Hematopoietic multipotent progenitor cell (in vitro differentiated cells): ENCODE data around the gene HEATR5A. TPM values are rescaled to one million over a fixed set of nuclear protein-coding genes. Genes with fewer than 3 reads are reported as not detected.

Experiments used
- DNase-seq, 3 donors: peaks; one replicate each; pipeline ENCODE4 v3.0.0-alpha.2; 2011 to 2015; ENCODE audit warnings: low read depth in 2 of 3, low spot score in 2 of 3
- total RNA-seq: library from RNA; depleted of rRNA; stranded (reverse); fragments of >200 nt; gene quantifications from one replicate; pipeline ENCODE4 v1.2.3, GENCODE V29; 2012

HEATR5A gene
- total RNA-seq, 1 donor, result 8.6 TPM

DNA sequence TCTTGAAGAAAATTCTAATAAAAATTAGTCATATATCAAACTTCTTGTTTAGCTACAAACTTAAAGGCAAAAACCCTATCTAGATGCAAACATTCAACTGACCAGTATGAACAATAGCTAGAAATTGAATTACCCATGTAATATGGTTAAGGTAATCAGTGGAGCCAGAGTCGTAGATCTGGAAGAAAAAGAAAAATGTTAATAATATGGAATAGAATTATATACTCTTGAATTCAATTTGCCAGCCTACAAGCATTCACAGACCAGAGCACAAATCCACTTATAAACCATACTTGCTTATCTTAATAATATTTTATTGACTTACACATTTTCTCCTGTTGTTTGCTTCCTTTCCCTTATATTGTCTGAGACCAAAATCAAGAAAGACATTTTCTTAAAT, 7.7 kb upstream of the HEATR5A start:
- no peak for DNase-seq

DNA sequence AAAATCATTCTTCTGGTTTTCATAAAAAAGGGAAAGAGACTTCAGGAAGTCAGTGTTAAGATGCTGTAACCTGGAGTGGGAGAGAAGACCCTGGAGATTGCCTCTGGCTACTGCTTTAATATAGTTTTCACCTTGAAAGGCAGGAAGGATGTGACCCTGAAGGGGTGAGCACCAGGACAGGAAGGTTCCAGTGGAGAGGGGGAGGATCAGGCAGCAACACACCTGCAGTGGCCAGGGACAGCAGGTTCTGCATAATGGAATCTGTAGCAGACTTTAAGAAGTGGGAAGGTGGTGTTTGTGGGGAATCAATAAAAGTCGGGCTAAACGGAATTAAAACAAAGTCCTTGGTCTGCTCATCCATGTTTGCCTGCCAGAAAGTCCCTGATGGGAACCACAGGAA, 6.3 kb upstream of the HEATR5A start:
- no peak for DNase-seq

DNA sequence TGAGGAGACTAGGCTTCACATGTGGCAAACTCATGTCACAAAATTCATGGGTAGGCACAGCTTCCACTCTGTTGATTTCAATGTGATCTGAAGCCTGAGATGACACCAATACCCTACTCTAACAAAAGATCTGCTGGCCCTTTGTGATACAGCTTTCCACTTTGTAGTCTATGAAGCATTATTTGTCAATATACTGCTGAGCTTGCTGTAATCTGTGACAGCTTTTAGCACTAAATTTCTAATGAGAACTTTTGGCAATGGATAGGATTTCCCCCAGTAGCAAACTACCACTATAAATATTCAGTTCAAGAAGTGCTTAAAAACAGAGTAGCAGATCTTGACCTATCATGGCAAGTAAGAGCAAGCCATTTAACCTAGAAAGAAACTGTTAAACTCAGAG, 5.6 kb upstream of the HEATR5A start:
- no peak for DNase-seq

DNA sequence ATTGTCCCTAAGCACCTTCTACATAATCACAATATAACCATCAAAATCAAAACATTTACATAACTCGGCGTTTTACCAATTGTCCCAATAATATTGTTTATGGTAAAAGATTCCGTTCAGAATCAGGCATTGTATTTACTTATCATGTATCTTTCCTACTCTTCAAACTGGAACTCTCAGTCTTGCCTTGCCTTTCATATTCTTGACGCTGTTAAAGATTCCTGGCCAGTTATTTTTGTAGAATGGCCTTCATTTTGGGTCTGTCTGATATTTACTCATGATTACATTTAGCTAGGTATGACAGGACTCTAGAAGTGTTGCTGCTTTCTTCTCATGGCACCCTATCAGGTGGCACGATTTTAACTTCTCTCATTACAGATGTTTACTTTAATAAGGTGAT, 850 bp upstream of the HEATR5A start:
- DNase-seq, result no peak

DNA sequence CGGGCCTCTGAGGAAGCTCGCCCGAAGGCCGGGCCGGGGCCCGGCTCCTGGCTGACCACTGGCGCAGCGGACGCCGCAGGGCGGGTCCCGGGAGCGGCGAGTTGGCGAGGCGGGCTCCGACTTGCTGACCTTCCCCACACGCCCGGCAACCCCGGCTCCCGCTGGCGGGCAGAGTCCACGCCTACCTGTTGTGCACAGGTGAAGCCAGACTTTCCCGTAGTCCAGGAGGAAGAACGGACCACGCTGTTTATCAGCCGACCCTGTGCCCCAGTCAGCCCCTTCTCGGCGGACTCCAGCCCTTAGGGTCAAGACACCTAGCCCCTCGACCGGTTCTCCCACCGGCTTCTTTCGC, 407 bp downstream of the HEATR5A start:
- no peak for DNase-seq

DNA sequence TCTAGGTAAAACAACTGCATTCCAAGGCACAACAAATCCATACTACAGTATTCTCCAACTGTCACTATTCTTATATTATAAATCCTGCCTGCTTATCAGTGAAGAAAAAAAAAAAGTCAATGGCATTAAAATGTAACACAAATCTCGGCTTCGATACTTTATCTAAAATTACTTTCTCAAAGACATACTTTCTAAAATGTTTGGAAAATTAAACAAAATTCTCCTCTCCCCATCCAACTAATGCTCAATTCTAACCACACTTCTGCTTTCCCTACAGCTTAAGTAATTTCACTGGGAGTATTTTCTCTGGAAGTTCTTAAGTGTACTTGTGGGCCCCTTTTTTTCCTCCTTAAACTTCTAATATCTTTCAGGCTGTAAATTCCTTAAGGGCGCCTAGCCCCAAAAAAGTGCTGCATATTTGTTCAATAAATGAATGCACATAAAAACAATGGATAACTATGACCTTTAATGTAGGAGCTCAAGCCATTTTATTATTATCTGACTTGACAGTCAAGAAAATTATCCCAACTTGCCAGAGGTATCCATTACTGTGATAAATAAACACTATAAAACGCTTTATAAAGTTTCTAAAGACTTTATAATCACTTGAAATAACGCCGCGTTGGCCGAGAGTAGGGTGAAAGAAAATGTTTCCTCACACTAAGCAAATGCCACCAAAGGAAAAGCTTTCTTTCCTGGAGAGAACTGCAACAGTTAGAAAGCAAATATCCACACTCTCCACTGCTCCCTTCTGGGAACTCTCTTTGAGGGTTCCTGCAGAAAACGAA, 977 bp downstream of the HEATR5A start:
- DNase-seq, result no peak

DNA sequence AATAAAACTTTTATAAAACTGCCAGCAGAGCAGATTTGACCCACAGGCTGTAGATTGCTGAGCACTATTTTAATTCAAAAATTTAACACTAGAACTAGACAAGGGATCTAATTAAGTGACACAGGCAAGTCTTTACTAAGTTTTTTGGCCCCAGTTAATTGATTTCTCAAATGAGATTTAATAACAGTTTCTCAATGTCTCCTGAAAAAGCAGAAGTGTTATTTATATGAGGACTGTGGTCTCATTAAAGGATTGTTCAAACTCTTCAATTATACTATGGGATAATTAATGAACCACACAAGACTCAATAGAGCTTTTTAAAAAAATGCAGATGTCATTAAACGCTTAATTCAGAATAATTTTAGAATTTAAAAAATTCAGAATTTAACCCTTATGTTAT, 1.9 kb downstream of the HEATR5A start:
- no peak for DNase-seq

DNA sequence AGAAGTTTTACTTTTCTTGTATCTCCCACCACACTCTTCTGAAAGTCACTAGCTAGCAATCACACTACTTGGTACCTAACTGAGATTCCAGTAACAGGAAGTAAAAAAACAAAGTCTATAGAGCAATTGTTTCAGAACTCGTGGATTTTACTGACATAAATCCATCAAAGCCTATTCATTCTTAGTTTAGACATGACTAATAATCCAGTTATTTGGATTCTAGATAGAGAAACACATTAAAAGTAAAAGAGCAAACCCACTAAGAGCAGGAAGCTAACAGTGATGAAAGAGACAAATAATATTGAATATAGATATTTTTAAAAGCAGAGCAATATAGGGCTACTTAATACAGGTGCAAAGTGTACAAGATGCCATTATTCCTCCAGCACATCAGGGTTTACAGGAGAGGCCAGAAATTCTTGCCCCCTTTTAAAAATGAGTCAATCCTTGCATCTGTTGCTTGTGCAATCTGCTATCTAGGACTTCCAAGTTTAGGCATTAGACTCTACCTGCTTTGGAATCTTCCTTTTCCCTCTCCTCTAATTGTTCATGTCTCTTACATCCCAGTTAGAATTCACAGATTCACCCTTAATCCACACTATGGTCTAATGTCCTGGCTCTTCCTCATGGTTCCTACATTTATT, 6.0 kb downstream of the HEATR5A start:
- DNase-seq, result no peak

DNA sequence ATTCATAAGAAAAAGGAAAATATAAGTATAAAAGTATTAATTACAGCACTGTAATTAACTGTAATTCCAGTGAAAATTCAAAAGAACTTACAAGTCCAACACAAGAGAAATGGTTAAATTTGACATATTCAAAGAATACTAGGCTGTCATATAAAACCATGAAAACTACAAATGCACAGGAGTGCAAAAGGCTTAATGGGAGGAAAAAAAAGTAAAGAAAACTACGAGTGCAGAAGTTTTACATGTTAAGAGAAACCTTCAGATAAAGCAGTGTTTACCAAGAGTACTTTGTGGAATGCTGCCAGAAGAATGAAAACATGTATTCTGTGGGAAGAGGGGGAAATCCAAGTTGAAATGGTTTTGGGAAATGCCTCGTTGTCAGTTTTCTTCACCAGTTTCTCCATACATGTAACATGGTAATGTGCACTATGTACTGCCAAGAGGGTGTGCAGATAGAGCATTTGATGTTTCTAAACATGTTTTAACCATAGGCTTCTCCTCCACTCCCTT, 9.1 kb downstream of the HEATR5A start:
- no peak for DNase-seq

DNA sequence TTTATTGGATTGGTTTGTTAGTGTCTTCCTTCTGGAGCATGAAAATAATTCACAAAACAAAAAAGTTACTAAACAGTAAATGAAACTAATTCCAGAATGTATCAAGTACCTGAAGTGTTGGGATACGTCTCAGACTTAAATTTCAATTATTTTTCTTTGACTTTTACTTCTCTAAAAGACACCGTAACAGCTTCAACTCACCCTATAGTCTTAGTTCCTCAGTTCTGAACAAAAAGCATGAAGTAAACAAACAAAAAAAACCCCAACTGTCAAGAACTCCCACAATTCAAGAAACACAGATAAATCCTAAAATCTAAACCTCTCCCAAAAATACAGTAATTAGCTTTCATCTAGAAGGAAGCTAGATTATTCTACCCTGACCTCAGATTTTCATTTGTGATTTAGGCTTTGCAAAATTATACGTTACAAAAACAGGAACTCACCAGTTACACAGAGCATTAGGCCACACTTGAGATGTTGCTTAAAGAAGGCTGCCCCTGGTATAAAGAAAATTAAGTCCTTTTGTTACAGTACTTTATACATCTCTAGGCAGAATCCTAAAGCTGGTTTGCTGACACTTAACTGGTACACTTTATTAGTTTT, 10.2 kb downstream of the HEATR5A start:
- DNase-seq, result peak in 2 of 3 donors; percentile 34 to 54

DNA sequence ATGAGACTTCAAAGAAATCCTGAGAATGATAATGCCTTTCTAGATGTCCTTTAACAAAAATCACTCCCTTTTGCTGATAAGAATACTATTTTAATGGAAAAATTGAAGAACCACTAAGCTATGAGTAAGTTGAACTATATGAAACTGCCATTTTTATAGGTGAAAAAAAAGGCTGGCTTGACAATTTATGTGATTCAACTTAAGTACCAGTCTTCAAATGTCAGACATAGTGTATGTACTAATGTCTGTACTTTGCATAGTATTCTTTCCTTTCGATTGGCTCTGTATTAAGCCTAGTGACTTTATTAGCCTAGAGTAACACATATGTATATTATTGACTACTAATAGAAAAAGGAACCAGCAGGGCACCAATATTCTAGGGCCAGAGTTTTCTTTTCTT, 11.9 kb downstream of the HEATR5A start:
- no peak for DNase-seq

DNA sequence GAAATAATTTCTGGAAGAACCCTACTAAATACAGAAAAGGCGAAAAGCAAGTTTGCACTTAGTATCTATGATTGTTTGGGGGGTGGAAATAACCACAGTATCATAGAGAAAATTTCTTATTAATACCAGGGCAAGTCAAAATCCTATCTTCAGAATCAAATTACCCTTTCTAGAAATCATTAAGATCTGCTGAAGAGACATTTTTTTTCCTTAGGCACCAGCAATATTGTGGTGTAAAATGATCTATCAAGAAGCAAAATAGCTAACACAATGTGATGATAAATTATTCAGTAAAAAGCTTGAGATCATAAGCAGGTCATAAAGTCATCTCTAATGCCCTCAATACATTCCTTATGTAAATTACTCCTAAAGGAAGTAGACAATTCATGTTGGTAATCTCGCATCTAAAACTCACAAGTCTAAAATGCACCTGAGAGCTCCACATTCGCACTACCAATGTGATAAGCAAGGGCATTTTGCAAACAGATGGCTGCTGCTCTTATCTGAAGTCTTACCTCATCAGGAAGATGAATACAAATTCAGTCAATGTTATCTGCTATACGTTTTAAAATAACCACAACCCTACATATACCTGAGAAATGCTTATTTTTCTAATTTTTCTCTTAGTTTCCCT, 14.6 kb downstream of the HEATR5A start:
- no peak for DNase-seq

DNA sequence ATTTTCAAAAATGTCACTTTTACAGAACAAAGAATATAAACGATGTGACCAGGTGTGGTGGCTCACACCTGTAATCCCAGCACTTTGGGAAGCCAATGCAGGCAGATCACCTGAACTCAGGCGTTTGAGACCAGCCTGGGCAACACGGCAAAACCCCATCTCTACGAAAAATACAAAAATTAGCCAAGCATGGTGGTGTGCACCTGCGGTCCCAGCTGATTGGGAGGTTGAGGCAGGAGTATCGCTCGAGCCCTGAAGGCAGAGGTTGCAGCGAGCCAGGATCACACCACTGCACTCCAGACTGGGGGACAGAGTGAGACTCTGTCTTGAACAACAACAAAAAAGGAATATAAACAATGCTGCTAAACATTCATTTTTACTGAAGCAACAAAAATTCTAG, 15.2 kb downstream of the HEATR5A start:
- DNase-seq, result no peak

DNA sequence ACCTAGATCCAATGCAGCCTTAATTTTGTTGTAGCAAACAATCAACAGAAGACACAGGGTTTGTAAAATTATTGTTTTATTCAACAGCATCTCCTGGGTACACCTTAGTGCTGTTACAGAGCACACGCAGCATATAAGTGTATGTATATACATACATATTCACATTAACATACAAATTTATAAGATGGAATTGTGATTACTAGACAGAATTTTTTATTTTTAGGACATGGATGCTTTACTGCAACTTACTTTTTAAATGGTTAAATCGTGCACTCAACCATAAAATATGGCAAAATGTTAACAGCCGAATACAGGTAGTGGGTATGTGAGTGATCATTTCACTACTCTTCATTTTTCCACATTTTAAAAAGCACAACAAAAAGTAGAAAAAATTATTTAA, 16.6 kb downstream of the HEATR5A start:
- no peak for DNase-seq

DNA sequence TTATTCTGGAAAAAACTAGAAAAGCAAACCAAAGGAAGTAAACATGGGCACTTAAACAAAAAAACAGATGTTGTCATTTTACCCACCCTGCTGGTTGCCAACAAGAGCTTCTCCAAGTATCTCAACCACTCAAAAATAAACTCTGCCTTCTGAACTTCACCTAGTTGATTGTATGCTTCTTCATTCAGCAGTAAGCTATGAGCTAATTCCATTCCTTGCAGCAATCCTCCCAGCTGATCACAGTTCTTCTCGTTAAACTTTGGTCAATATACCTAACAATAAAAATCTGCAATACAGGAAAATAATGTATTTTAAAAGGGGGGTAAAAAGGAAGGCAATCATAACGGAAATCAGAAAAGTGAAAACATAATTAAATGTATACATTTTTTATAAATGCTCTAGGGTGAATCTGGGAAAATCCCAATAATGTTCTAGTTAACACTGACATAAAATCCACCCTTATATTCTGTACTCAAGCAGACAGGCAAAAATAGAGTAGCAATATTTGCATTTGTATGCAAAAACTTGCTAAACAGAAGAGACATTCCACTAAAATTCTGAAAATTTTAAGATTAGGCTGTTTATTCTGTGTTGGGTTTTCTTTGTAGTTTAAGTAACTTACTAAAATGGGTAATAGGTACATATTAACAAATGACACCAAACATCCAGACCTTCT, 17.4 kb downstream of the HEATR5A start:
- no peak for DNase-seq

DNA sequence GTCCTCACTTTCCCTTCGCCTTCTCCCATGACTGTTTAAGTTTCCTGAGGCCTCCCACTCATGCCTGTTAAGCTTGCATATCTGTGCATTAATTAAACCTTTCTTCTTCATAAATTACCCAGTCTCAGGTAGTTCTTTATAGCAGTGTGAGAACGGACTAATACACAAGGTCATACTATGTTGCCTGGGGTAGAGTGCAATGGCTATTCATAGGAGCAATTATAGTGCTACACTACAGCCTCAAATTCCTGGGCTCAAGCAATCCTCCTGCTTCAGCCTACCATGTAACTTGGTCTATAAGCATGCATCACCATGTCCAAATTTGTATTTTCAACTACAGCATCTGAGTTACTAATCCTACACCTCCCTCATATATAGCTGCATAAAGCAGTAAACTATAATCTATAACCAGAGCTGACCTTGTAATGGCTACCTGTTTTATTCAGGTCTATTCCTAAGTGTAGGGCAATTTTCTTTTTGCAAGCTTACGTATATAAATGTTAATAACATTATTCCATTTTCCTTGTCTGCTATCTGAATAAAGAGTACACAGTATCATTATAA, 18.9 kb downstream of the HEATR5A start:
- DNase-seq, result no peak

DNA sequence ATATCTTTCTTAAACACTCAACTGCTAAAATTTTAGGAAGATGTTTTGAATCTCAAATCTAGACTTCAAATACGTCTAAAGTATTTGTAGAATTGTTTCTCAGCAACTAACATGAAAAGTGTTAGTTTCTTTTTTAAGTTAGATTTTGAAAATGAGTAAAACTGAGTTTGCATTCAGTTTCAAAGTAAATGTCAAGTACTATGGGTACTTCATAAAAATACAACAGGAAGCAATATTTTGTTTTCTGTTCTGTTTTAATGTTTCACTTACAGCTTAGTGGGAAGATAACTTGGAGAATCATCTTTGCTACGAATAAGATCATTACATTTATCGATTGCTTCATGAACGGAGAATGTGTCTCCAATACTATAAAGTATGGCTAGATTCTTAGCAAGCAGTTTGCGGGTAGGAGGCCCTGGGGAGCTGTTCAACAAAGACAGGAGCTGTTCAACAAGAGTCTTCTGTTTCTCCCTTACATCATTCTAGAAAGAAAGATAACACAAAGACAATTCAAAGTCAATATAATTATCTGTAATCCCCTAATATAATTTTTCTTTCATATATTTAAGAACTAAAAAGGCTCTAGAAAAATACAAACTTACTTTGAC, 20.2 kb downstream of the HEATR5A start:
- no peak for DNase-seq

DNA sequence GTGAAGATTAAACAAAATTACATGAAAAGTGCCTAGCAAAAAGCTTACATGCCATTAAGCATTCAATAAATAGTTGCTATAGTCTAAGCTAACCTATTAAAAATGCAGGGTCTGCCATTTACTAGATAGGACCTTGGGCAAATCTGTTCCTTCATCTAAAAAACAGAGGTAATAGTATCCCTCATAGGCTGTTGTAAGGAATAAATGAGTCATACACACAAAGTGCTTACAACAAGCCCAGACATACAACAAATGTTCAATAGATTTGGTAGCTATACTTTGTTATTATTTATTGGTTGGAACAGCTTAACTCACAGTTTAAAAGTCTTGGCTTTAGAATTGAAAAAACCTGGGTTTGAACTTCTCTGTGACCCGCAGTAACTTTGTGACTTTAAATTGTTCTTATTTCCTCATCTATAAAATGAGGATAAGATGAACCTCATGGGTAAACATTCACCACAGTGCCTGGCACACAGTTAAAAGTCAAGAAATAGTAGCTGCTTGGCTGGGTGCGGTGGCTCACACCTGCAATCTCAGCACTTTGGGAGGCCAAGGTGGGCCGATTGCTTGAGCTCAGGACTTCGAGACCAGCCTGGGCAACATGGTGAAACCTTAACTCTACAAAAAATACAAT, 24.7 kb downstream of the HEATR5A start:
- DNase-seq, result no peak

DNA sequence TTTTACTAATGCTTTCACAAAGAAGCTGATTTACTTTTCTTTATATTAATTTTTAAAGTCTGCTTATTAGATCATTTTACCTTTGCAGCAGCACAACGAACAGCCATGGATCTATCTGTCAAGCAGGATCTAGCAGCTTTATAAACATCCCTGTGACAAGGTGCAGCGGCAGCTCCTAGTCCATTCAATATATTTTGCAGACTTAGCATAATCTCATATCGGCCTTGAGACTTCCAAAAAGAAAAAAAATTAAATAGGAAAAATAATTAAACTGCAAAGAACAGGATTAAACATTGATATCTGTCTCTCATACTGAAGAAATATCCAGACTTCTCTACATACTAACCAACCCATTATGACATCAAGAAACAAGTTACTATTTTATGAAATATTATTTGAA, 25.2 kb downstream of the HEATR5A start:
- no peak for DNase-seq

DNA sequence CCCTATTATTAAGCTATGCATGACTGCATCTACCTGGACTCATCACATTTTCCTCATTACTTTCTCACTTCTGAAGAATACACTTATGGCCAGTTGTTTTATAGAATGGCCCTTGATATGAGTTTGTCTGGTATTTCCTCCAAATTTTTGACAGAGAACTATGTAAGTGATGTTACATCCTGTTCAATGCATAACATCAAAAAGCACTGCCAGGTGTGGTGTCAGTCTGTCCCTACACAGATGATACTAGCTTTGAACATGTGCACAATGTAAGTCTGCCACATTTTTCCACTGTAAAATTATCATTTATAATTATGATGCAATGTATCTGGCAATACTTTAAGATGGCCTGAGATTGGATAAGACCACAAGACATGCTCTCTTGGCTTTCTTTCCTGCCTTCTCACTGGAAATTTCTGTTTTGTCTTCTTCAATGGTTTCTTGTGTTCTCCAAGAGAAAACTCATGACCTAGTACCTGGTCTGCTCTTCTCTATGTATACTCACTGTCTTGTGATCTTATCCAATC, 28.3 kb downstream of the HEATR5A start:
- DNase-seq, result no peak
